H1 (cell line): ENCODE measurements around the gene FAM228A. TPM values are rescaled to one million over a fixed set of nuclear protein-coding genes. Genes with fewer than 3 reads are reported as not detected.

Experiments used
- FOSL1 ChIP-seq: IDR thresholded peaks from 2 replicates; pipeline ENCODE4 v1.6.1; 2011; ENCODE audit warnings: mild to moderate bottlenecking, low read depth, low read length, moderate library complexity; ENCODE audit not compliant: insufficient read depth
- JUND ChIP-seq: IDR thresholded peaks from 2 replicates; pipeline ENCODE4 v1.6.1; 2011; ENCODE audit warnings: mild to moderate bottlenecking, improper control_type of control experiment, low read length
- SIN3A ChIP-seq, 2 experiments: IDR thresholded peaks in 1 of 2; conservative IDR thresholded peaks in 1 of 2; 2 replicates each; pipeline ENCODE4 v1.6.1; 2011 to 2012; ENCODE audit warnings: low read length in 2 of 2, improper control_type of control experiment in 1 of 2, low read depth in 1 of 2, mild to moderate bottlenecking in 1 of 2
- SRF ChIP-seq: IDR thresholded peaks from 2 replicates; pipeline ENCODE4 v1.6.1; 2011; ENCODE audit warnings: mild to moderate bottlenecking, low read depth, low read length, moderate library complexity
- polyA plus RNA-seq, 7 experiments: library from polyadenylated mRNA; depleted of rRNA in 3 of 7; stranded (reverse) in 5 of 7; unstranded in 2 of 7; fragments of >200 nt in 5 of 7; fragments of 200-250 nt in 2 of 7; gene quantifications; 1 replicate in 5 of 7; 2 replicates in 1 of 7; 4 replicates in 1 of 7; pipeline versions ENCODE4 v1.2.1 to v1.2.3, GENCODE V29; 2011 to 2013; ENCODE audit warnings: missing spikeins in 2 of 7, mixed read lengths in 2 of 7
- total RNA-seq: library from RNA; stranded (reverse); fragmentation: NEBNext Ultra II Directional; extraction: Animal tissue kit (Norgen Biotek cat#: 25700); gene quantifications from 2 replicates; pipeline ENCODE4 v1.2.1, GENCODE V29; 2021

FAM228A gene
- total and polyA plus RNA-seq, 2 of the 8 experiments (the other 6 are each of a cell fraction or from before 2014, with no cell fraction given) = not detected

GRCh38 chr2:24225499-24226242 lies 50.8 kb downstream of the FAM228A start (continued):
- no peak for TF ChIP-seq FOSL1
- TF ChIP-seq JUND = no peak
- TF ChIP-seq SIN3A (conservative IDR thresholded peaks at IDR 0.05 in 1 of 2, IDR thresholded peaks at IDR 0.05 in 1 of 2; ENCODE audit: low read depth in 1 of 2, low read length in 2 of 2) = no peak
- TF ChIP-seq SRF = no peak
